DMS153 treated with DMSO at 0.1 percent for 48 hours (cell line): ENCODE data around the gene TIMP2.

Experiments
- DNase-seq: peaks from one replicate; lab custom pipeline; 2025; ENCODE audit not compliant: unreplicated experiment; lab: John Stamatoyannopoulos, UW

TIMP2 gene

DNA sequence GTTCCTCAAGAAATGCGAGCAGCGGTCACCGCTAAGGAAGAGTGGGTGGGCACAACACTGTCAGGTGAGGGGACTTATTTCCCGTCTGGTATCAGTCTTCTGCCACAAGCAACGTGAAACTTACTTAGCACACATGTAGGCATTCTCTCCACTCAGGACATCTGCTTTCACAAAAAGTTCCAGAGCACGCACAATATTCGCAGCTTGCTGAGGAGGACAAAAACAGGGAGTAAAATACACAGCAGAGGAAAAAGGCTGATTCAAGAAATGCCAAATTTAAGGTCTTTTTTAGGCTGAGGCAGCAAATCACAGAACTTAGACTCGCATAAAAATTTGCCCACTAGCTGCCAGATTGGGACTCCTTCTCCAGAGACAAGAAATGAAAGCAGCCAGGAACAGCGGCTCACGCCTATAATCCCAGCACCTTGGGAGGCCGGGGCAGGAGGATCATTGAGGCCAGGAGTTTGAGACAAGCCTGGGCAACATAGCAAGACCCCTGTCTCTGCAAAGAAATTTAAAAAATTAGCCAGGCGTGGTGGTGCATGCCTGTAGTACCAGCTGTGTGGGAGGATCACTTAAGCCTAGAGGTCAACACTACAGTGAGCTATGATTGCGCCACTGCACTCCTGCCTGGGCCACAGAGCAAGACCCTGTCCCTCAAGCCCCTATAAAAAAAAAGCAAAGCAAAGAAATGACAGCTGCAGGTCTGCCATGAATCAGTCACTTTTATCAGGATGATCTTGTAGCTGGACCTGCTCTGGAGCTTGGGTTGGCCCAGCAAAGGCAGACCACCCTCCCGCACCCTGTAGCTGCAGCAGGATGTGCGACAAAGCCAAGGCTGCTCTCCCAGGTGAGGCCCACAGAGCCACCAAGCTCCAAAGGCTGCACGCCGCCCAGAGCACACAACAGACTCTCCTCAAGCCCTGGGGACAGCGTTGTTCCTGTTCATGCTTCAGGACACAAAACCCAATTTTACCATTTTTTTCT, 105.1 kb downstream of the TIMP2 start:
- DNase-seq: no peak

DNA sequence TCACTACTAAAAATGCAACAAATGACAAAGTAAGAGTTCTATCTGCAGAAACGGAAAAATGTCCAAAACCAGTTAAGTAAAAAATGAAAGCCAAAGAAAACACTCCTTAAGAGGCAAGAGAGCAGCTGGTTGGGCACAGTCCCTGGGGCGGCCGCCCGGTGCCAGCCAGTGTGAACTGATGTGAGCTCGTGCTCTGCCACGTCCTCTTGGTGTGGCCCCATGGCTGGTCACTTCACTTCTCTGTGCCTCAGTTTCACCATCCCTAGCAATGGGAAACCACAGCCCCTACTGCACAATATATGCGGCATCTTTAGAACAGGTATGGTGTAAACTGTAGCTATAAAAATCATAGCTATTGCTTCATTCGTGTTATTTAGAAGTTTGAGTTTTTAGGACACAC, 105.8 kb downstream of the TIMP2 start:
- no peak for DNase-seq

GRCh38 chr17:78818932-78819331, 106.3 kb downstream of the TIMP2 start:
- DNase-seq: no peak

- DNase-seq: no peak
These were observed 106.9 kb downstream of the TIMP2 start for GRCh38 chr17:78818152-78818846.

DNA sequence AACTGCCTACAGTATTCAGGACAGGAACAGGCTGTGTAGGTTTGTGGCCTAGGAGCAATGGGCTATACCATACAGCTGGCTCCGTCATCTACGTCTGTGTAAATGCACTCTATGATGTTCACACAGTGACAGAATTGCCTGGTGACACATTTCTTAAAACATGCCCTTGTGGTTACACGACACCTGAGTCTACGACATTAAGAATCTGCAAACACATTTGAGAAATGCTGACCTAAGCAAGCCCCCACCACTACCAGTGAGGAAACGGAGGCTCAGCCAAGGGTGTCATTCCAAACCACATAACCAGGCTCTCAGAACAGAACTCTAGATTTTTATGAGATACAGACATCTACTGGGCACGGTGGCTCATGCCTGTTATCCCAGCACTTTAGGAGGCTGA, 108.1 kb downstream of the TIMP2 start:
- no peak for DNase-seq

DNA sequence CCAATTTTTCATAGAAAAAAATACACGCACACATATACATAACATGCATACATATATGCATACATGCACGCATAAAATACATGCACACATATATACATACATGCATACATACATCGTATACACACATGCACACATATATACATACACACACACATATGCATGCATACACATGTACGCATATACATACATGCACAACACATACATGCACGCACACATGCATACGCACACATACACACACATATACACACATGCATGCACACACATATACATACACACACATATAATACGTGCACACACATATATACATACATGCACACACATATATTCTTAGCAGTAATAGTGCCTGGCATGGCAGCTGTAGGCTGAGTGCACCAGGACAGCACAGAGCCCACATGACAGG, 109.5 kb downstream of the TIMP2 start:
- DNase-seq: no peak

GRCh38 chr17:78812855-78813254, 112.3 kb downstream of the TIMP2 start:
- DNase-seq: no peak

DNA sequence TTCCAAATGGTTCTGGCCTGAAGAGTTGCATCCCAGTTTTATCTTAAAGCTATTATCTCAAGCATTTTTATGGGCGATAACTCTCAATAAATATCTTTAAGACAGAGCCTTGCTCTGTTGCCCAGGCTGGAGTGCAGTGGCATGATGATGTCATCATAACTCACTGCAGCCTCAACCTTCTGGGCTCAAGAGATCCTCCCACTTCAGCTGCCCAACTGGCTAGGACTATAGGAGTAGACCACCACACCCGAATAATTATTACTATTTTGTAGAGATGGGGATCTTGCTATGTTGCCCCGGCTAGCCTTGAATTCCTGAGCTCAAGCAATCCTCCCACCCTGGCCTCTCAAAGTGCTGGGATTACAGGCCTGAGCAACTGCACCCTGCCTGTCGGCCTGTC, 117.0 kb downstream of the TIMP2 start:
- no peak for DNase-seq

GRCh38 chr17:78806451-78806850, 118.7 kb downstream of the TIMP2 start:
- DNase-seq: no peak

DNA sequence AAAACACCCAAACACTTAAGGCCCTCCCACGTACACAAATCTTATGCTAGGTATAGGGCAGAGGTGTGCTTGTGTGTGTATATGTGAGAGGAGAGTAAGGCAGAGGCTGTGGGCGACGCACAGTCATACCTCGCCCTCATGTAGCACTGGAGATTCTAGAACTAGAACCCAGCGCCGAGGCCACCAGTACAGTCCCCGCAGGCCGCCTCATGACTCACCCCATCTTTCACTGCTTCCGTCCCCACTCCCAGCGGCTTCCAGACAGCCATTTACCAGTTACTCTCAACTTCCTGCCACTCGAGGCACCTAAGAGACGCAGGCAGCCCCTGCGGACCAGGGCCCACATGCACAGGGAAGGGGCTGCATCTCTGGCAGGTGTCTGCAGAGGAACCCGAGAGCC, 119.9 kb downstream of the TIMP2 start:
- no peak for DNase-seq

DNA sequence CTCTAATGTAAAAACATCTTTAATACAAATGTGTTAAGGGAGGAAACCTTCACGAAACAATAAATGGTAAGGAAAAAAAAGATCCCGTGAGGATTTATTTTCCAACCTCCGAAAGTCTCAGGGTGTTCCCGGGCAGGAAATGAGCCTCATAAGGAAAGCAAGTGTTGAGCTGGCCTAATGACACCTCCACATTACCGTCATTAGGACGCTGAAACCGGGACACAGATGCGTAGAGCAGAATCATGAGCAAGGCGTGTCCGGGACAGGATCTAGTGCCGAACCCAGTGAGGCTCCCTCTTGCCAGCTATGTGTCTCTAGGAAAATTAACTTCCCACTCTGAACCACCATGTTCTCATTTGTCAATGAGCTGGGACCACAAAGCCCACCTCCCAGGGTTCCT, 120.4 kb downstream of the TIMP2 start:
- DNase-seq: no peak

GRCh38 chr17:78803186-78803845, 121.9 kb downstream of the TIMP2 start:
- DNase-seq: no peak
